ENCODE measurements around the gene DUOXA1. TPM values are rescaled to one million over a fixed set of nuclear protein-coding genes. Genes with fewer than 3 reads are reported as not detected.

The DUOXA1 gene
- total and polyA plus RNA-seq, 9 of the 15 experiments (the other 6 are each of a cell fraction or from before 2014, with no cell fraction given), result 0.17 to 0.74 (median 0.24) TPM; not detected in 6

DNA sequence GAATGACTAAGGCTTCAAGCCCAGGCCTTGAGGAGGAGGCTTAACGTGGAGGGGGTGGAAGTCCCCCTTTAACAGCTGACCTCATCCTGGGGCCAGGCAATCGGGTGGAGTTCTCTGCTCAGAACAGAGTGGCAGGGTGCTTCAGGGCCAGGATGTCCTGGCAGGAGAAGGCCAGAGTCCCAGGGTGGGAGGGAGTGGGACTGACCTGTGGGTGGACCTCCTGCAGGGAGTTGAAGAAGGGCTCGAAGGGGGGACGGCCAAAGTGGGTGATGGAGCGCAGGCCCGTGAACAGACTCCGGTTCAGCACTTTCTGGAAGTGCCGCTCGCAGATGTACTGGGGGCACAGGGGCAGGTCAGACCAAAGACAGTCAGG is 35.3 kb downstream of the DUOXA1 start (continued):
- no peak for TF ChIP-seq THRA (IDR thresholded peaks at IDR 0.05)
- no peak for TF ChIP-seq SREBF2 (CRISPR knock-in tag; IDR thresholded peaks at IDR 0.05)
- TF ChIP-seq SP2 (IDR thresholded peaks at IDR 0.05; ENCODE audit: extremely low read depth, low read depth, low read length, poor library complexity, severe bottlenecking), result no peak

DNA sequence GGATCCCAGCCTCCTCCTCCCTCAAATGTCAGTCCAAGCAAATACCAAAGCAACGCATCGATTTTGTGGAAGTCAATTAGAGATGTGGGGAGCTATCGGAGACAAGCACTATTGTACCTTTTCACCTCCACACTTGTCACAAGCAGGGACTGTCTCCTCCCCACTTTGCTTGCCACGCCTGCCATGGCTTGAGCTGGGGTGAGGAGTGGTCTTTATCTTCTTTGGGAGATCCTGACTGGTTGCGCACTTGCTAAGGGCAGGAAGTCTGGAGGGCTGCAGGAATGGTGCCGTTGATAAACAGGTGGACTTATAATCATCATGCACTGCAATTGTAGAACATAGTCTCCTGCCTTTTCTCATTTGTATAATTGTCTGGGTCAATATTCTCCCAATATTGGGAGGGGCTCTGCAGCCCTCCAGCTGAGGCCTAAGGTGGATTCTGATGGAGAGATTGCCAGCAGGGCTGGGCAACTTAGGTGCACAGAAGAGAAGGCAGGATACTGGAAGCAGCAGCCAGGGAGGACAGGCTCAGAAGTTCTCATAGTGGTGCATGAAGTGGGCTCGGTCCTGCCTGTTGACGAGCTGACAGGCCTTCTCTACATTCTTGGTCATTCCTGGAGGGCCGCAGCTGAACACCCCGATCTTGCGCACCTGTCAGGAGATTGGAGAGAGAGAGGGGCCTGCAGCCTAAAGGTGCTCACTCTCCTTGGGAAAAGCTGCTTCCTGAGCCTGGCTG is 35.9 kb downstream of the DUOXA1 start:
- ATAC-seq (no peak; the same call in 2 of the 3 replicates), DNase-seq (ENCODE audit: extremely low read depth in 1 of 4, low spot score in 3 of 4) (no peak), FAIRE-seq (no peak)
- Histone ChIP-seq H3K4me3 (no peak overlapping the region), H3K27me3 (ENCODE audit: control insufficient read depth in 2 of 2, insufficient read depth in 2 of 2, low read length in 2 of 2) (no peaks in the 10 kb centered on the region), H4K20me1 (replicated peaks; ENCODE audit: control insufficient read depth, insufficient read depth, low read length) (no peaks in the 10 kb centered on the region), H3K9me1 (ENCODE audit: control insufficient read depth, insufficient read depth, low read length) (no peaks in the 10 kb centered on the region), H3K4me1 (replicated peaks in 1 of 2; ENCODE audit: control insufficient read depth in 2 of 2, insufficient read depth in 2 of 2, low read length in 2 of 2) (peaks cover 15 to 26% of the 10 kb centered on the region in 2 experiments), H3K79me2 (ENCODE audit: control insufficient read depth, insufficient read depth, low read length) (no peaks in the 10 kb centered on the region), H3K9ac (ENCODE audit: insufficient read depth in 1 of 2, low read depth in 2 of 2, low read length in 2 of 2) (no peak overlapping the region), H3K36me3 (ENCODE audit: control insufficient read depth, insufficient read depth, low read length) (no peaks in the 10 kb centered on the region), H2AFZ (ENCODE audit: low read depth, low read length) (no peak overlapping the region), H3K4me2 (ENCODE audit: insufficient read depth, low read length) (no peak overlapping the region), H3K9me3 (replicated peaks; ENCODE audit: control insufficient read depth, insufficient read depth, low read depth, low read length) (no peaks in the 10 kb centered on the region), H3K27ac (ENCODE audit: extremely low read depth, low read depth, low read length) (no peak overlapping the region)
- BruUV-seq (replicated peaks), result no TSS peak
- CTCF ChIA-PET (ENCODE audit: low intra/inter-chr PET ratio), result no interaction called here
- 39% methylated on average over 11 of the region's 11 CpGs for WGBS (ENCODE audit: insufficient coverage, low coverage, missing lambda C conversion rate)
- intact Hi-C loops (cut with micrococcal nuclease) (no loop called here), in situ Hi-C loops (cut with MboI) (no loop called here)
- POLR2A ChIA-PET, result interaction anchor here (0.6 to 0.7 kb wide), 2 partner anchors 13 to 65 kb away, joined by 3 to 4 read pairs; no protein-coding TSS in a partner anchor
- TF ChIP-seq TFAP4 (CRISPR knock-in tag; IDR thresholded peaks at IDR 0.05; ENCODE audit: borderline replicate concordance) (no peak), ZNF41 (CRISPR knock-in tag; conservative IDR thresholded peaks at IDR 0.05) (no peak), DNMT1 (IDR thresholded peaks at IDR 0.05) (no peak), NKRF (IDR thresholded peaks at IDR 0.05; ENCODE audit: borderline replicate concordance) (no peak), MED1 (CRISPR knock-in tag; IDR thresholded peaks at IDR 0.05; ENCODE audit: borderline replicate concordance) (no peak), BHLHE40 (IDR thresholded peaks at IDR 0.05; ENCODE audit: low read length) (no peak), ZNF766 (CRISPR knock-in tag; conservative IDR thresholded peaks at IDR 0.05) (no peak), SRSF3 (IDR thresholded peaks at IDR 0.05; ENCODE audit: insufficient read depth, low read length) (no peak), CSDE1 (IDR thresholded peaks at IDR 0.05) (no peak), PCBP2 (IDR thresholded peaks at IDR 0.05; ENCODE audit: low read depth, low read length, poor library complexity, severe bottlenecking) (no peak), ZBTB17 (CRISPR knock-in tag; IDR thresholded peaks at IDR 0.05) (no peak), RFX1 (IDR thresholded peaks at IDR 0.05) (no peak)
